Neuron (in vitro differentiated cells): ENCODE results near the gene GRID1.

ENCODE experiments used
- H2AFZ ChIP-seq: one replicate; pipeline ENCODE4 v1.6.1; 2013; ENCODE audit warnings: low read depth, mild to moderate bottlenecking, inconsistent platforms, low read length, moderate library complexity
- H3K27me3 ChIP-seq: one replicate; pipeline ENCODE4 v1.6.1; 2013; ENCODE audit warnings: low read length; ENCODE audit not compliant: insufficient read depth
- H3K36me3 ChIP-seq: one replicate; pipeline ENCODE4 v1.6.1; 2013; ENCODE audit warnings: low read length; ENCODE audit not compliant: insufficient read depth
- H3K4me1 ChIP-seq: one replicate; pipeline ENCODE4 v1.6.1; 2013; ENCODE audit warnings: low read length; ENCODE audit not compliant: insufficient read depth
- H3K4me3 ChIP-seq: 2 replicates; pipeline ENCODE4 v1.5.1; 2013; ENCODE audit warnings: mild to moderate bottlenecking, low read length, moderate library complexity
- H3K9me3 ChIP-seq: one replicate; pipeline ENCODE4 v1.6.1; 2013; ENCODE audit warnings: low read length

The GRID1 gene

GRCh38 chr10:86329896-86330680 is 36.5 kb downstream of the GRID1 start:
- Histone ChIP-seq H3K9me3 (no peaks in the 10 kb centered on the region), H3K36me3 (no peaks in the 10 kb centered on the region), H3K27me3 (no peaks in the 10 kb centered on the region), H3K4me1 (no peaks in the 10 kb centered on the region), H2AFZ (no peak overlapping the region), H3K4me3 (no peak overlapping the region)

GRCh38 chr10:86329093-86329710 is 37.4 kb downstream of the GRID1 start:
- H3K9me3 ChIP-seq: no peaks in the 10 kb centered on the region
- H3K36me3 ChIP-seq: no peaks in the 10 kb centered on the region
- H2AFZ ChIP-seq: no peak overlapping the region
- H3K27me3 ChIP-seq: no peaks in the 10 kb centered on the region
- no peaks in the 10 kb centered on the region for H3K4me1 ChIP-seq
- H3K4me3 ChIP-seq: no peak overlapping the region

DNA sequence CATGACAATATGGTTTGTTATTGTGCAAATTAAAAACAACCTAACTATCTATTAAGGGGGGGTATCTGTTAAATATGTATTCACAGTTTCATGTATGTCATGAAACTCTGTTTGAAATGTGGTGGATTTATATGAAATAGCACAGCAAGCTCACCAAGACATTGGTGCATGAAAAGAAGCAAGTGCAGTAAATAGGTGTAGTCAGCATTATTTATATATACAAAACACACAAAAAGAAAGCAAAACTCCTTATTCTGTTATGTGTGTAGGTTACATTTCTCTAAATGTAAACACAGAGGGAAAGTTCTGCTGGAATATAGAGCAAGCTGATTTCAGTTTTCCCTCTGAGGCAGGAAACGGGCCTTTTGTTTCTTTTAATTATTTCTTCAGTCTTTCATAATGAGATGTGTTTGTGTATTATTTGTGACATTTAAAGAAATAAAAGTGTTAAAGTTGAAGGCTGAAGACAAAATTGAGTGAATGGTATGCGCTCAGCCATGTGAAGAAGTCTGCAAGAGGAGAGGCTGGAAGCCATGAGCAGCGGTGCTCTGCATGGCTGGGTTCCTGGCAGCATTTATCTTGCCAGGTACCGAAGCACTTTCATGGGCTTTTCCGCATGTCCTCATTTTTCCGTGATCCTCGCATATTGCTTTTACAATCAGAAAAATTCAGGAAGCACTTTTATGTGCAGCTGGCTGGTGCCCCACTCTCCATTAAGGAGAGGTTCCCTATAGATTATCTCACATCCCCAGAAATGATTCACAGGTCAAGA is 38.5 kb downstream of the GRID1 start:
- Histone ChIP-seq H3K36me3 (no peaks in the 10 kb centered on the region), H3K9me3 (no peaks in the 10 kb centered on the region), H3K27me3 (no peaks in the 10 kb centered on the region), H3K4me1 (no peaks in the 10 kb centered on the region), H2AFZ (no peak overlapping the region), H3K4me3 (no peak overlapping the region)

DNA sequence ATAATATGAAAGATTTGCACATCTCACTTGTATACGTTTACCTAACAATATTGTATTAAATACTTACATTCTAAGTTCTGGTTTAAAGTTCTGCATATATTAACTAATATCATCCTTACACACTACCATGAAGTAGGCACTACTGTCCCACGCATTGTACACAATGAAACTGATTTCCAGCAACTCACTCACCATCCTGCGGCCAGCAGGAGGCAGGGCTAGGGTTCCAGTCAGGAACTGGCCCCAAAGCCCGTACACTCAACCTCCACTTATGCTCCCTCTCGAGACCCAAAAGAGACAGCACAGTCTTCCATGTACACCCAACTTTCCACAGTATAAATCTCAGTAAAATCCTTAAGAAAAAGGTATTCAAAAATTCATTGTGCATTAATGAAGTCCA is 41.4 kb downstream of the GRID1 start:
- no peaks in the 10 kb centered on the region for H3K4me1 ChIP-seq

GRCh38 chr10:86321568-86321967 is 45.0 kb downstream of the GRID1 start:
- no peak overlapping the region for H2AFZ ChIP-seq
- H3K36me3 ChIP-seq: no peaks in the 10 kb centered on the region
- no peaks in the 10 kb centered on the region for H3K27me3 ChIP-seq
- no peaks in the 10 kb centered on the region for H3K4me1 ChIP-seq
- H3K9me3 ChIP-seq: no peaks in the 10 kb centered on the region
- H3K4me3 ChIP-seq: no peak overlapping the region

More for the DNA sequence above, 41.4 kb downstream of the GRID1 start:
- Histone ChIP-seq H3K27me3 (no peaks in the 10 kb centered on the region), H3K4me3 (no peak overlapping the region), H3K36me3 (no peaks in the 10 kb centered on the region), H2AFZ (no peak overlapping the region), H3K9me3 (no peaks in the 10 kb centered on the region)

DNA sequence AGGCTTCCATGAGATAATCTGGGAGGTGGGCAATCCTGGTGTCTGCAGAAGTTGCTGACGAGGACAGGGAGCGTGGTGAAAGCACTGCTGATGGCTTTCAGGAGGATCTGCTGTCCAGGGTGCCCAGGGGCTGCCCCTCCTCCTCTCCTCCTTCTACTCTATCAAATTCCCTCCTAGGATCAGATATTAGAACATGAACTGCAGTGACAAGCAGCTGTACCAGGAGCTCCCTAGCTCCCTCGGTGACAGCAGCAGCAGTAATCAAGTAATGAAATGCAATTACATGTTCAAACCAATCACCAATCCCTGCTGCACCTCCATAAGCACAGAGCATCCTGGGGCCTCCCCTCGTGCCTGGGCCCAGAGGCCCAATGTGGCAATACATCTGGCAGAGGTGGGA is 46.9 kb downstream of the GRID1 start:
- H2AFZ ChIP-seq: no peak overlapping the region
- no peaks in the 10 kb centered on the region for H3K4me1 ChIP-seq

GRCh38 chr10:86317949-86318725 is 48.5 kb downstream of the GRID1 start:
- H3K36me3 ChIP-seq: no peaks in the 10 kb centered on the region
- H3K4me1 ChIP-seq: no peaks in the 10 kb centered on the region
- no peaks in the 10 kb centered on the region for H3K9me3 ChIP-seq
- H2AFZ ChIP-seq: no peak overlapping the region
- no peak overlapping the region for H3K4me3 ChIP-seq
- no peaks in the 10 kb centered on the region for H3K27me3 ChIP-seq

More for the DNA sequence above, 46.9 kb downstream of the GRID1 start:
- no peaks in the 10 kb centered on the region for H3K27me3 ChIP-seq
- H3K36me3 ChIP-seq: no peaks in the 10 kb centered on the region
- H3K9me3 ChIP-seq: no peaks in the 10 kb centered on the region
- no peak overlapping the region for H3K4me3 ChIP-seq

DNA sequence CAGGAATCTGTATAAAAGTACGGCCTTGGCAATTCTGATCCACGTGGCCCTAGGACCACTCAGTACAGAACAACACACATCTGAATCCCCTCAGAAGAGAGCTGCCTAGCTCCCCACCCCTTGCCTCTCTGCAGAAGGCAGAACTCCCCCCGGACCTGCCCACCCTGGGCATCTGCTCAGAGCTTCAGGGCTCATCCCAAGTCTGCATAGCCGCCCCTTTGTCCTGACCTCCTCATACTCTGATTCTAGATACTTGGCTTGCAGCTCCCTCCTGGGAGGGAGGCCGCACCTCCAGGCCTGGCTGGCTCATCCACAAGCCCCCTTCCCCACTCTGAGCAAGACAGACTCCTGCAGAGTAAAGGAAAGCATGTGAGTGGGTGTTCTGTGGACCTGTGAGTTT is 49.6 kb downstream of the GRID1 start:
- no peak overlapping the region for H2AFZ ChIP-seq

DNA sequence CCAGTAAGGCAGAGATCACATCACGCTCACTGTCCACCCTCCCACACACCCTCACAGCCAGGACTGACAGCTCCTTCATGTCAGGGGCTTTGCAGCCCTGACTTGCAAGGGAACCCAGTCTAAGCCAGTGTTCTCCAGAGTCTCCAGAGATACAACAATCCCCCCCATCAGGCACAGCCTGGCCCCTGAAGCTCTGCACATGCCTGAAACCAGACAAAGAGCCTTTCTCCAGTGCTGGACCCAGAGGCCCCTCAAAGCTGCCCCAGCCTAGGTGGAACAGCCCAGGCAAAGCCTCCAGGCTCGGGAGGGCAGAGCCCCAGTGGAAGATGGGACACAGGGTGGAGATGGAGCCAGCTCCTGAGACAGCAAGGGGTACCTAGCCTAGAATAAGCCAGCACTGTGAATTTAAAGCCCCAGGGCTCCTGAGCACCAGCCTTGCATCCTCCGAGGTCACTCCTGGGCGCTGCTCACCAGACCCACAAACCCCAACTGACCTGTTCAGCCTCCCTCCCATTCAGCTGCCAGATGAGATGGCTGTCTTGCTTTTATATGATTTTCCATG is 50.2 kb downstream of the GRID1 start:
- no peak overlapping the region for H2AFZ ChIP-seq
- no peaks in the 10 kb centered on the region for H3K36me3 ChIP-seq
- H3K27me3 ChIP-seq: no peaks in the 10 kb centered on the region
- H3K9me3 ChIP-seq: no peaks in the 10 kb centered on the region
- no peaks in the 10 kb centered on the region for H3K4me1 ChIP-seq
- H3K4me3 ChIP-seq: no peak overlapping the region

More for the DNA sequence above, 49.6 kb downstream of the GRID1 start:
- H3K36me3 ChIP-seq: no peaks in the 10 kb centered on the region
- no peak overlapping the region for H3K4me3 ChIP-seq
- no peaks in the 10 kb centered on the region for H3K27me3 ChIP-seq
- no peaks in the 10 kb centered on the region for H3K4me1 ChIP-seq
- H3K9me3 ChIP-seq: no peaks in the 10 kb centered on the region

GRCh38 chr10:86315549-86315942 is 51.0 kb downstream of the GRID1 start:
- no peaks in the 10 kb centered on the region for H3K4me1 ChIP-seq
- H2AFZ ChIP-seq: no peak overlapping the region
- H3K4me3 ChIP-seq: no peak overlapping the region
- H3K27me3 ChIP-seq: no peaks in the 10 kb centered on the region
- no peaks in the 10 kb centered on the region for H3K36me3 ChIP-seq
- H3K9me3 ChIP-seq: no peaks in the 10 kb centered on the region

DNA sequence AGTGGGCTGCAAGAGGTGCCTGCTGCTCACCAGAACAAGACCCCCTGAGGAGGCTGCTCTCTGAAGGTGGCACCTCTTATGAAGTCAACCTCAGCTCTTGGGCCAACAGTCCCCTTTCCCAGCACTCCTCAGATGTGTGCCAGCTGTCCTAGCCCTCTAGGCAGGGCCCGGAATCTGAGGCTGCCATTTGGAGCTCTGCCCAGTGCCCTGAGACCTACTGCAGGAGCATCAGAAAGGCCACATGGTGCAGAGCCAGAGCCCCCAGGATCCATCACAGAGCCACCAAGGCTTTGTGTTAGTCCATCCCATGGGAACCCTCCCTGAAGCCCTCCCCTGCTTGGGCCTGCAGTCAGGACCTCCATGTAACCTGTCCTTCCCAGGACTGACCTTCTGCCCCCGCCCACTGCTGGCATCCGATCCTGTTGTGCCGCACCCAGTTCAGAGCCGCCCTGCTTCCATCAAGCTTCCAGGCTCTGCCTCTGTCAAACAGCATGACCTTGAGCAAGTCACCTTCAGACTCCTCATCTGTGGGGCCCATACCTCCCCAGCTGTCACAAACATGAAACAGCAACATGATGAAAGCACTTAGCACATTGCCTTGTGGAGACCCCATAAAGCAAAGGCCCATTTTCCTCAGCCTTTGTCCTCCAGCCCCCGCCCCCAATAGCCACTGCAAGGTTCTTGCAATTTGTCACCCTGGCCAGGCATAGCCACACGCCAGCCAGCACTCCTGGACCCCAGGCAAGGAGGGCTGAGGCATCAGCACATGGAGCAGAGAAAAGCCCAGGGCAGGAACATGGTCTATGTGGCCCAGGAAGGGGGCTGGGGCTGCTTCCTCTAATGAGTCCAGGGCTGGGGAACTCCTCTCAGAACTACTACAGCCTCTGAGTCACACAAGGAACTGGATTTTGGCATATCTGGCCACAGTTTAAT is 51.7 kb downstream of the GRID1 start:
- H3K4me1 ChIP-seq: no peaks in the 10 kb centered on the region
- no peaks in the 10 kb centered on the region for H3K9me3 ChIP-seq
- no peaks in the 10 kb centered on the region for H3K27me3 ChIP-seq
- H2AFZ ChIP-seq: no peak overlapping the region
- no peaks in the 10 kb centered on the region for H3K36me3 ChIP-seq
- no peak overlapping the region for H3K4me3 ChIP-seq

GRCh38 chr10:86313621-86314041 is 53.0 kb downstream of the GRID1 start:
- Histone ChIP-seq H3K27me3 (no peaks in the 10 kb centered on the region), H2AFZ (no peak overlapping the region), H3K9me3 (no peaks in the 10 kb centered on the region), H3K4me1 (no peaks in the 10 kb centered on the region), H3K36me3 (no peaks in the 10 kb centered on the region), H3K4me3 (no peak overlapping the region)
